HCT116 (cell line): Measurements from ENCODE around the gene CRIM1.

ENCODE experiments used
- ATF3 ChIP-seq: IDR thresholded peaks from 2 replicates; pipeline ENCODE4 v1.6.1; 2012
- CEBPB ChIP-seq: IDR thresholded peaks from 2 replicates; pipeline ENCODE4 v1.6.1; 2012; ENCODE audit warnings: low read depth
- CTCF ChIP-seq, 3 experiments: fragments of 200-600 bp in 1 of 3; sonication (generic) in 1 of 3; IDR thresholded peaks in 2 of 3; conservative IDR thresholded peaks in 1 of 3; 2 replicates each; pipeline ENCODE4 v1.5.1; 2012 to 2017; ENCODE audit warnings: low read depth in 2 of 3, low read length in 2 of 3, antibody characterized with exemption in 1 of 3, borderline replicate concordance in 1 of 3, control low read depth in 1 of 3, mild to moderate bottlenecking in 1 of 3, mixed read lengths in 1 of 3, mixed run types in 1 of 3, moderate library complexity in 1 of 3; ENCODE audit not compliant: insufficient read depth in 1 of 3
- ELF1 ChIP-seq: IDR thresholded peaks from 2 replicates; pipeline ENCODE4 v1.6.1; 2012; ENCODE audit warnings: low read depth, borderline replicate concordance
- EZH2 ChIP-seq: fragments of 200-600 bp; sonication (generic); IDR thresholded peaks from 2 replicates; pipeline ENCODE4 v1.6.1; 2017; ENCODE audit warnings: antibody characterized with exemption, mixed run types
- POLR2A ChIP-seq: IDR thresholded peaks from 2 replicates; pipeline ENCODE4 v1.7.0; 2011; ENCODE audit warnings: borderline replicate concordance; ENCODE audit not compliant: insufficient read depth, insufficient read length; ENCODE audit errors: extremely low read depth
- POLR2AphosphoS5 ChIP-seq: IDR thresholded peaks from 2 replicates; pipeline ENCODE4 v1.6.1; 2011; ENCODE audit warnings: mild to moderate bottlenecking, low read depth, low read length, moderate library complexity
- REST ChIP-seq: IDR thresholded peaks from 2 replicates; pipeline ENCODE4 v1.6.1; 2012; ENCODE audit warnings: low read depth
- YY1 ChIP-seq: IDR thresholded peaks from 2 replicates; pipeline ENCODE4 v1.6.1; 2011; ENCODE audit warnings: low read length, low read depth, moderate library complexity, mild to moderate bottlenecking; ENCODE audit not compliant: insufficient replicate concordance; ENCODE audit errors: extremely low read depth
- ZBTB33 ChIP-seq: IDR thresholded peaks from 2 replicates; pipeline ENCODE4 v1.6.1; 2011; ENCODE audit warnings: mild to moderate bottlenecking, low read length, moderate library complexity; ENCODE audit not compliant: insufficient replicate concordance; ENCODE audit errors: extremely low read depth
- ZFX ChIP-seq: fragments of 450-650 bp; IDR thresholded peaks from 2 replicates; pipeline ENCODE4 v1.6.1; 2017

- TF ChIP-seq CTCF (IDR thresholded peaks at IDR 0.05 in 2 of 3, conservative IDR thresholded peaks at IDR 0.05 in 1 of 3; ENCODE audit: borderline replicate concordance in 1 of 3, insufficient read depth in 1 of 3, low read depth in 2 of 3, low read length in 2 of 3) (no peak), ZFX (no peak), POLR2A (no peak), YY1 (no peak), EZH2 (no peak), CEBPB (no peak), POLR2AphosphoS5 (no peak), REST (no peak), ZBTB33 (no peak), ATF3 (no peak), ELF1 (no peak)
Observed at GRCh38 chr2:36587556-36587955, 232.0 kb downstream of the CRIM1 start.
